ENCODE results near the gene SMTNL2.

The SMTNL2 gene

DNA sequence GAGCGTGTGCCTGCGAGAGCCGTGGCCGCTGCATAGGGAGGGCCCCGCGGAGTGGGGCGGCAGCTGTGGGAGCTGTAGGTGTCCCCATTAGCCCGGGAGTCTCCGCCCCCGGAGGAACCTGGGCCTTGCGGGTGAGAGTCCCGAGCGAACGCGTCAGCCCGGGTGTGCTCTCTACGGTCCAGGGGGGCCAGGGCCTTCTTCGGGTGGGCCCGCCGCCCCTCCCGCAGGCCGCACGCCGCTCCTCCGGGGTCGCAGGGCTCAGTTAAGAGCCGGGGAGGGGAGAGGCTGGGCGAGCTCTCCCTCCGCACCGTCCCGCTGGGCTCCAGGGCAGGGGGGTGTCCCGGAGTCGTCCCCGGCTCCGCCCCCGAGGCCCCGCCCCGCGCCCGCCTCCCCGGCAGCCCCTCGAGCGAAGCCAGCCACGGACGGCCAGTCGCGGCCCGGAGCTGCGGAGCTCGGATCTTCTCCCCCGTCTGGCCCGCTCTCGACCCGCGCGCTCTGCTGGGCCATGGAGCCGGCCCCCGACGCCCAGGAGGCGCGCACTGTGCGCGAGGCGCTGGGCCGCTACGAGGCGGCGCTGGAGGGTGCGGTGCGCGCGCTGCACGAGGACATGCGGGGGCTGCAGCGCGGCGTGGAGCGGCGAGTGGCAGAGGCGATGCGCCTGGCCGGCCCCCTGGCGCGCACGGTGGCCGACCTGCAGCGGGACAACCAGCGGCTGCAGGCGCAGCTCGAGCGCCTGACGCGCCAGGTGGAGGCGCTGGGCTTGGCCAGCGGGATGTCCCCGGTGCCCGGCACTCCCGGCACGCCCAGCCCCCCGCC is at the start of gene SMTNL2:
TSS of gene SMTNL2 (plus strand) at position 429 of the 816 bp plus-strand sequence. CDS start at position 506, 77 bp downstream.
- no peak within 1 kb of the TSS for H3K9ac ChIP-seq (ENCODE audit: low read length)
- no peaks in the 10 kb centered on the region for H3K4me1 ChIP-seq (ENCODE audit: insufficient read depth, low read length)
- H3K27ac ChIP-seq (ENCODE audit: low read depth, low read length): no peak within 1 kb of the TSS

GRCh38 chr17:4534928-4535666 is 49.2 kb upstream of the SMTNL2 start:
- Histone ChIP-seq H3K27ac (ENCODE audit: low read depth, low read length) (no peak overlapping the region), H3K36me3 (ENCODE audit: insufficient read depth, low read length) (no peaks in the 10 kb centered on the region), H3K4me1 (ENCODE audit: insufficient read depth, low read length) (peaks cover 8% of the 10 kb centered on the region), H3K4me3 (ENCODE audit: low read depth in 1 of 2, low read length in 2 of 2) (no peak overlapping the region), H3K9me3 (ENCODE audit: low read length) (no peaks in the 10 kb centered on the region), H3K9ac (ENCODE audit: low read length) (no peak overlapping the region), H3K27me3 (ENCODE audit: control insufficient read depth in 1 of 2, insufficient read depth in 2 of 2, low read length in 2 of 2) (peaks cover 0 to 13% of the 10 kb centered on the region in 2 donors)

More for the DNA sequence above, at the start of gene SMTNL2:
- peak within 1 kb of the TSS; percentile 19 to 38 for H3K4me3 ChIP-seq (ENCODE audit: low read depth in 1 of 2, low read length in 2 of 2)
- H3K27me3 ChIP-seq (ENCODE audit: control insufficient read depth in 1 of 2, insufficient read depth in 2 of 2, low read length in 2 of 2): peaks cover 11 to 28% of the 10 kb centered on the region in 2 donors
- H3K36me3 ChIP-seq (ENCODE audit: insufficient read depth, low read length): no peaks in the 10 kb centered on the region
- no peaks in the 10 kb centered on the region for H3K9me3 ChIP-seq (ENCODE audit: low read length)

GRCh38 chr17:4535667-4536258 is 48.6 kb upstream of the SMTNL2 start:
- Histone ChIP-seq H3K4me3 (ENCODE audit: low read depth in 1 of 2, low read length in 2 of 2) (peak overlapping the region; percentile 8 to 14), H3K27me3 (ENCODE audit: control insufficient read depth in 1 of 2, insufficient read depth in 2 of 2, low read length in 2 of 2) (peaks cover 0 to 13% of the 10 kb centered on the region in 2 donors), H3K36me3 (ENCODE audit: insufficient read depth, low read length) (no peaks in the 10 kb centered on the region), H3K4me1 (ENCODE audit: insufficient read depth, low read length) (peaks cover 8% of the 10 kb centered on the region), H3K9me3 (ENCODE audit: low read length) (no peaks in the 10 kb centered on the region), H3K27ac (ENCODE audit: low read depth, low read length) (no peak overlapping the region), H3K9ac (ENCODE audit: low read length) (no peak overlapping the region)

DNA sequence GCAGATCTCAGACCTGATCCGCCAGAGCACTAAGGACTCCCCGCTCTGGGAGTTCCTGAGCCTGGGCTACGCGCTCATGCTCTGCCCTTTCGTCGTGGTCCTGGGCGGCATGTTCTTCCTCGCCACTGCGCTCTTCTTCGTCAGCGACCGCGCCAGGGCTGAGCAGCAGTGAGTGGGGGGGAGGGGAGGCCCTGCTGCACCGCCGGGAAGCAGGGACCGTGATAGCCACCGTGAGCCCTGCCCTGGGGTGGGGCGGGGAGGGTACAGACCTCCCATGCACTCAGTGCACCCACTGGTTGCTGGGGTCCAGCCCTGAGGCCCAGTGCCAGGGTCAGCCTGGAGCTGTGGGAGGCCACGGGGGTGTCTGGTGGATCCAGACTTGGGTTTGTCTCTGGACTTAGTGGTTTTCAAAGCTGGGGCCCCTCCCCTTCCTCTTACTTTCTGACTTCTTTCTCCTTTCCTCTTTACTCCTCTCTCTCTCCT is 48.0 kb upstream of the SMTNL2 start:
- peak overlapping the region; percentile 8 to 14 for H3K4me3 ChIP-seq (ENCODE audit: low read depth in 1 of 2, low read length in 2 of 2)
- no peak overlapping the region for H3K27ac ChIP-seq (ENCODE audit: low read depth, low read length)
- peaks cover 8% of the 10 kb centered on the region for H3K4me1 ChIP-seq (ENCODE audit: insufficient read depth, low read length)
- no peak overlapping the region for H3K9ac ChIP-seq (ENCODE audit: low read length)
- H3K27me3 ChIP-seq (ENCODE audit: control insufficient read depth in 1 of 2, insufficient read depth in 2 of 2, low read length in 2 of 2): peaks cover 0 to 13% of the 10 kb centered on the region in 2 donors
- H3K9me3 ChIP-seq (ENCODE audit: low read length): no peaks in the 10 kb centered on the region
- H3K36me3 ChIP-seq (ENCODE audit: insufficient read depth, low read length): no peaks in the 10 kb centered on the region

GRCh38 chr17:4536742-4537411 is 47.5 kb upstream of the SMTNL2 start:
- Histone ChIP-seq H3K27me3 (ENCODE audit: control insufficient read depth in 1 of 2, insufficient read depth in 2 of 2, low read length in 2 of 2) (peaks cover 0 to 13% of the 10 kb centered on the region in 2 donors), H3K4me1 (ENCODE audit: insufficient read depth, low read length) (peaks cover 8% of the 10 kb centered on the region), H3K9ac (ENCODE audit: low read length) (no peak overlapping the region), H3K4me3 (ENCODE audit: low read depth in 1 of 2, low read length in 2 of 2) (peak overlapping the region in 1 of 2 donors; percentile 14), H3K9me3 (ENCODE audit: low read length) (no peaks in the 10 kb centered on the region), H3K36me3 (ENCODE audit: insufficient read depth, low read length) (peaks cover under 1% of the 10 kb centered on the region), H3K27ac (ENCODE audit: low read depth, low read length) (no peak overlapping the region)

- Histone ChIP-seq H3K9me3 (ENCODE audit: low read length) (no peaks in the 10 kb centered on the region), H3K4me1 (ENCODE audit: insufficient read depth, low read length) (peaks cover 8% of the 10 kb centered on the region), H3K4me3 (ENCODE audit: low read depth in 1 of 2, low read length in 2 of 2) (no peak overlapping the region), H3K9ac (ENCODE audit: low read length) (no peak overlapping the region), H3K27ac (ENCODE audit: low read depth, low read length) (no peak overlapping the region), H3K27me3 (ENCODE audit: control insufficient read depth in 1 of 2, insufficient read depth in 2 of 2, low read length in 2 of 2) (peaks cover 0 to 13% of the 10 kb centered on the region in 2 donors), H3K36me3 (ENCODE audit: insufficient read depth, low read length) (peaks cover 8% of the 10 kb centered on the region)
These were observed 46.7 kb upstream of the SMTNL2 start for GRCh38 chr17:4537451-4538235.

- no peak overlapping the region for H3K4me3 ChIP-seq (ENCODE audit: low read depth in 1 of 2, low read length in 2 of 2)
- peaks cover 8% of the 10 kb centered on the region for H3K4me1 ChIP-seq (ENCODE audit: insufficient read depth, low read length)
- H3K36me3 ChIP-seq (ENCODE audit: insufficient read depth, low read length): peaks cover 12% of the 10 kb centered on the region
- H3K9ac ChIP-seq (ENCODE audit: low read length): no peak overlapping the region
- H3K27ac ChIP-seq (ENCODE audit: low read depth, low read length): no peak overlapping the region
- H3K9me3 ChIP-seq (ENCODE audit: low read length): no peaks in the 10 kb centered on the region
- H3K27me3 ChIP-seq (ENCODE audit: control insufficient read depth in 1 of 2, insufficient read depth in 2 of 2, low read length in 2 of 2): peaks cover 0 to 13% of the 10 kb centered on the region in 2 donors
These were observed 45.9 kb upstream of the SMTNL2 start for GRCh38 chr17:4538236-4539002.

DNA sequence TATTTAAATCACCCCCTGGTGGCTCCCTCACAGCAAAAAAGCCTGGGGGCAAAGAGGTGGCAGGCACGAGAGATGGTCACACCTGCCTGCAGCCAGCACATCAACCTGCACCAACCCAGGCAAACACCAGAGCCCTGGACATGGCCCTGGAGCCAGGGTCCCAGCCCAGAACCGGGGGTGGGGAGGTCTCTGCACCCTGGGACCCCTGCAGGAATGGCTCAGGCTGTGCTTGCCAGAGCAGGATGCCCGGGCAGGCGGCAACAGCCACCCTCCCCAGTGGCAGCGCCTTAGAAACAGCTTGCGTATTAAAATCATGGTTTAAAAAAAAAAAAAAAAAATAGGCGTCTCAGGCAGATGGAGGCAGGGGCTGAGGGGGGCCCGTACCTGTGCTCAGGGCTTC is 45.3 kb upstream of the SMTNL2 start:
- Histone ChIP-seq H3K9ac (ENCODE audit: low read length) (no peak overlapping the region), H3K4me3 (ENCODE audit: low read depth in 1 of 2, low read length in 2 of 2) (no peak overlapping the region), H3K27ac (ENCODE audit: low read depth, low read length) (no peak overlapping the region), H3K4me1 (ENCODE audit: insufficient read depth, low read length) (peaks cover 8% of the 10 kb centered on the region), H3K27me3 (ENCODE audit: control insufficient read depth in 1 of 2, insufficient read depth in 2 of 2, low read length in 2 of 2) (peaks cover 0 to 13% of the 10 kb centered on the region in 2 donors), H3K9me3 (ENCODE audit: low read length) (no peaks in the 10 kb centered on the region), H3K36me3 (ENCODE audit: insufficient read depth, low read length) (peaks cover 16% of the 10 kb centered on the region)

GRCh38 chr17:4539576-4540223 is 44.6 kb upstream of the SMTNL2 start:
- Histone ChIP-seq H3K27ac (ENCODE audit: low read depth, low read length) (no peak overlapping the region), H3K4me1 (ENCODE audit: insufficient read depth, low read length) (peaks cover 8% of the 10 kb centered on the region), H3K4me3 (ENCODE audit: low read depth in 1 of 2, low read length in 2 of 2) (no peak overlapping the region), H3K9ac (ENCODE audit: low read length) (no peak overlapping the region), H3K27me3 (ENCODE audit: control insufficient read depth in 1 of 2, insufficient read depth in 2 of 2, low read length in 2 of 2) (peaks cover 0 to 13% of the 10 kb centered on the region in 2 donors), H3K36me3 (ENCODE audit: insufficient read depth, low read length) (peaks cover 17% of the 10 kb centered on the region), H3K9me3 (ENCODE audit: low read length) (no peaks in the 10 kb centered on the region)

Measured in muscle layer of colon (tissue), 2 donors.